ENCODE measurements around the gene PHGDH.

- TF ChIP-seq GATA2 (IDR thresholded peaks at IDR 0.05; ENCODE audit: low read depth, low read length), result no peak
- TF ChIP-seq GATA3 (IDR thresholded peaks at IDR 0.05; ENCODE audit: low read depth, low read length), result no peak
Observed at GRCh38 chr1:119703666-119704450, 7.9 kb upstream of the PHGDH start.

Measured in SH-SY5Y (cell line).